Smooth muscle cell (in vitro differentiated cells): ENCODE results near the gene DCUN1D1. TPM values are rescaled to one million over a fixed set of nuclear protein-coding genes. Genes with fewer than 3 reads are reported as not detected.

Experiments
- DNase-seq: peaks from one replicate; lab custom pipeline; 2025; ENCODE audit not compliant: unreplicated experiment; lab: John Stamatoyannopoulos, UW
- H2AFZ ChIP-seq: fragments of 200-600 bp; sonication (generic); 2 replicates; pipeline ENCODE4 v1.6.0; 2016; ENCODE audit warnings: antibody characterized with exemption, low read depth, mild to moderate bottlenecking
- H3F3A ChIP-seq: fragments of 200-600 bp; sonication (generic); 2 replicates; pipeline ENCODE4 v1.6.0; 2017; ENCODE audit warnings: antibody characterized with exemption, low read depth
- H3K27ac ChIP-seq: fragments of 200-600 bp; sonication (generic); 2 replicates; pipeline ENCODE4 v1.5.1; 2016; ENCODE audit warnings: low read depth, mild to moderate bottlenecking
- H3K27me3 ChIP-seq: fragments of 200-600 bp; sonication (generic); 2 replicates; pipeline ENCODE4 v1.6.1; 2016; ENCODE audit warnings: low read depth, mild to moderate bottlenecking
- H3K36me3 ChIP-seq: fragments of 200-600 bp; sonication (generic); 2 replicates; pipeline ENCODE4 v1.5.1; 2016; ENCODE audit warnings: low read depth
- H3K4me1 ChIP-seq: fragments of 200-600 bp; sonication (generic); 2 replicates; pipeline ENCODE4 v1.5.1; 2016; ENCODE audit warnings: low read depth
- H3K4me2 ChIP-seq: fragments of 200-600 bp; sonication (generic); 2 replicates; pipeline ENCODE4 v1.6.0; 2016; ENCODE audit warnings: mild to moderate bottlenecking
- H3K4me3 ChIP-seq: fragments of 200-600 bp; sonication (generic); 2 replicates; pipeline ENCODE4 v1.5.1; 2016; ENCODE audit warnings: mild to moderate bottlenecking
- H3K79me2 ChIP-seq: fragments of 200-600 bp; sonication (generic); 2 replicates; pipeline ENCODE4 v1.6.0; 2016; ENCODE audit warnings: low read depth, mild to moderate bottlenecking
- H3K9ac ChIP-seq: fragments of 200-600 bp; sonication (generic); 2 replicates; pipeline ENCODE4 v1.6.0; 2016; ENCODE audit warnings: low read depth
- H3K9me3 ChIP-seq: fragments of 200-600 bp; sonication (generic); replicated peaks from 2 replicates; pipeline ENCODE4 v1.5.1; 2016; ENCODE audit warnings: low read depth
- H4K20me1 ChIP-seq: fragments of 200-600 bp; sonication (generic); 2 replicates; pipeline ENCODE4 v1.6.0; 2016; ENCODE audit warnings: low read depth
- WGBS: methylation state at CpG from one replicate; pipeline ENCODE4 v1.1.7; 2016; ENCODE audit warnings: low lambda C conversion rate; 5-methylcytosine and 5-hydroxymethylcytosine counted together
- polyA plus RNA-seq: library from polyadenylated mRNA; unstranded; fragments of >200 nt; fragmentation: Nextera tagmentation; extraction: Ambion mirVana; gene quantifications from 2 replicates; pipeline ENCODE4 v1.2.1, GENCODE V29; 2016
- total RNA-seq: library from RNA; depleted of rRNA; stranded (reverse); fragments of >200 nt; gene quantifications from 2 replicates; pipeline ENCODE4 v1.2.3, GENCODE V29; 2014
- TF ChIP-seq, protein P1 (sequence below): fragments of 200-600 bp; sonication (generic); IDR thresholded peaks from 2 replicates; pipeline ENCODE4 v1.5.1; 2017; ENCODE audit warnings: borderline replicate concordance, mild to moderate bottlenecking, antibody characterized with exemption; ENCODE audit not compliant: insufficient read depth, poor library complexity, severe bottlenecking

The DCUN1D1 gene
- total and polyA plus RNA-seq, 2 experiments from 2014 or later = 14.4 to 25.7 TPM

DNA sequence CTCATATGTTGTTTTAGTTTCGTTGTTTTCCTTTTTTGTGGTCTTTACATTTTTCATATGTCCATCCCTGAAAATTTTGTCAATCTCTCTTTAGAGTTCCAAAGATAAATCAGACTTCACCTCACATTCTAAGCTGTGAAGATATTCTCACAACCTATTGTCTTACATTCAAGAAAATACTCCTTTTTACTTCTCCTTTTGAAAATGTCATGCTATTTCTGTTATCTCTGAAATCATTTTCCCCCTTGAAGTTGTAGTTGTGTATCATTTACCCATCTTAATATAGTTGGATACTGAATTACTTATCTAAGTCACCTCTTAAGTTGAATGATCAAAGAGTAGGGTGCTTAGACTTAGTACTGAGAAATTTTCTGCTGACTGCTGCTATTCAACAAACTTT, 74.3 kb downstream of the DCUN1D1 start:
- H3K9ac ChIP-seq = no peak overlapping the region
- H3K4me2 ChIP-seq = no peak overlapping the region
- no peaks in the 10 kb centered on the region for H3K36me3 ChIP-seq
- H3K9me3 ChIP-seq = no peaks in the 10 kb centered on the region
- no peaks in the 10 kb centered on the region for H3K27me3 ChIP-seq
- no peak overlapping the region for H2AFZ ChIP-seq
- H3K4me3 ChIP-seq = no peak overlapping the region
- H3F3A ChIP-seq = no peaks in the 10 kb centered on the region
- H3K4me1 ChIP-seq = no peaks in the 10 kb centered on the region
- no peaks in the 10 kb centered on the region for H3K79me2 ChIP-seq
- H4K20me1 ChIP-seq = peaks cover 3% of the 10 kb centered on the region
- no peak overlapping the region for H3K27ac ChIP-seq
- no peak for DNase-seq
- 95% methylated on average over 1 of the region's 1 CpG for WGBS
- TF ChIP-seq, protein P1, sequence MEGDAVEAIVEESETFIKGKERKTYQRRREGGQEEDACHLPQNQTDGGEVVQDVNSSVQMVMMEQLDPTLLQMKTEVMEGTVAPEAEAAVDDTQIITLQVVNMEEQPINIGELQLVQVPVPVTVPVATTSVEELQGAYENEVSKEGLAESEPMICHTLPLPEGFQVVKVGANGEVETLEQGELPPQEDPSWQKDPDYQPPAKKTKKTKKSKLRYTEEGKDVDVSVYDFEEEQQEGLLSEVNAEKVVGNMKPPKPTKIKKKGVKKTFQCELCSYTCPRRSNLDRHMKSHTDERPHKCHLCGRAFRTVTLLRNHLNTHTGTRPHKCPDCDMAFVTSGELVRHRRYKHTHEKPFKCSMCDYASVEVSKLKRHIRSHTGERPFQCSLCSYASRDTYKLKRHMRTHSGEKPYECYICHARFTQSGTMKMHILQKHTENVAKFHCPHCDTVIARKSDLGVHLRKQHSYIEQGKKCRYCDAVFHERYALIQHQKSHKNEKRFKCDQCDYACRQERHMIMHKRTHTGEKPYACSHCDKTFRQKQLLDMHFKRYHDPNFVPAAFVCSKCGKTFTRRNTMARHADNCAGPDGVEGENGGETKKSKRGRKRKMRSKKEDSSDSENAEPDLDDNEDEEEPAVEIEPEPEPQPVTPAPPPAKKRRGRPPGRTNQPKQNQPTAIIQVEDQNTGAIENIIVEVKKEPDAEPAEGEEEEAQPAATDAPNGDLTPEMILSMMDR = no peak

GRCh38 chr3:182905623-182906022, 74.7 kb downstream of the DCUN1D1 start:
- no peak overlapping the region for H3K27ac ChIP-seq
- H4K20me1 ChIP-seq = peaks cover 3% of the 10 kb centered on the region
- no peaks in the 10 kb centered on the region for H3K79me2 ChIP-seq
- H3K4me3 ChIP-seq = no peak overlapping the region
- TF ChIP-seq, protein P1 = no peak
- 97% methylated on average over 4 of the region's 4 CpGs for WGBS
- no peaks in the 10 kb centered on the region for H3K27me3 ChIP-seq
- no peak for DNase-seq
- no peak overlapping the region for H2AFZ ChIP-seq
- H3K36me3 ChIP-seq = no peaks in the 10 kb centered on the region
- H3K9ac ChIP-seq = no peak overlapping the region
- no peaks in the 10 kb centered on the region for H3F3A ChIP-seq
- H3K4me2 ChIP-seq = no peak overlapping the region
- H3K4me1 ChIP-seq = no peaks in the 10 kb centered on the region
- H3K9me3 ChIP-seq = no peaks in the 10 kb centered on the region

DNA sequence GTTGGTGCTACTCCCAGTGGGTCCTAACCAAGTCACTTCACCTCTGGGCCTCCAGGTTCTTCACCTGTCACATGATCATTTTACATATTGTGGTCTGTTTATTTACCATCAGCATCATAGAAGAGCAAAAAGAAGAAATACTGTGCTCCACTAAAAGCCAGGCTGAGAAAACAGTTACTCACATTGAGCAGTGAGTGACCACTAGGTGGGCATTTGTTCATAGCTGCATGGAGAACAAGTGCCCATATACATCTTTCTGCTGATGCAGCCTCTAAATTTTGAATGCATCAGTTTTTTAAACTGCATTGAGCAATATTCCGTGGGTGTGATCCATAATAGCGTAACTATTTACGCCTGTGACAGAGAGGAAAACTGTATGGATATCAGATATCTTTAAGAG, 76.2 kb downstream of the DCUN1D1 start:
- H3K27ac ChIP-seq = no peak overlapping the region
- no peak overlapping the region for H3K9ac ChIP-seq
- H2AFZ ChIP-seq = no peak overlapping the region
- no peaks in the 10 kb centered on the region for H3K27me3 ChIP-seq
- DNase-seq = no peak
- H3K4me3 ChIP-seq = no peak overlapping the region
- no peaks in the 10 kb centered on the region for H3K36me3 ChIP-seq
- H3K4me2 ChIP-seq = no peak overlapping the region
- WGBS = 95% methylated on average over 3 of the region's 3 CpGs
- H4K20me1 ChIP-seq = no peaks in the 10 kb centered on the region
- H3K4me1 ChIP-seq = no peaks in the 10 kb centered on the region
- no peaks in the 10 kb centered on the region for H3K9me3 ChIP-seq
- TF ChIP-seq, protein P1 = no peak
- no peaks in the 10 kb centered on the region for H3F3A ChIP-seq
- H3K79me2 ChIP-seq = no peaks in the 10 kb centered on the region

- no peak overlapping the region for H3K27ac ChIP-seq
- no peaks in the 10 kb centered on the region for H3K4me1 ChIP-seq
- H3K4me2 ChIP-seq = no peak overlapping the region
- H3F3A ChIP-seq = no peaks in the 10 kb centered on the region
- WGBS = 92% methylated on average over 5 of the region's 5 CpGs
- no peak for DNase-seq
- H4K20me1 ChIP-seq = no peaks in the 10 kb centered on the region
- H2AFZ ChIP-seq = no peak overlapping the region
- no peaks in the 10 kb centered on the region for H3K79me2 ChIP-seq
- H3K9me3 ChIP-seq = no peaks in the 10 kb centered on the region
- TF ChIP-seq, protein P1 = no peak
- no peak overlapping the region for H3K9ac ChIP-seq
- H3K27me3 ChIP-seq = no peaks in the 10 kb centered on the region
- H3K36me3 ChIP-seq = no peaks in the 10 kb centered on the region
- H3K4me3 ChIP-seq = no peak overlapping the region
Measured at GRCh38 chr3:182902236-182902635, 78.1 kb downstream of the DCUN1D1 start.
